Esophagus muscularis mucosa (tissue), 4 donors: ENCODE results near the gene CHST5. TPM values are rescaled to one million over a fixed set of nuclear protein-coding genes. Genes with fewer than 3 reads are reported as not detected.
"Not testable (repeated sequence)": the region's sequence is repeated elsewhere in the genome, so short reads cannot be mapped to it uniquely, and the experiment has no call there.

ENCODE experiments used
- DNase-seq: peaks from one replicate; pipeline ENCODE4 v3.0.0-alpha.2; 2017; ENCODE audit errors: extremely low spot score
- H3K27ac ChIP-seq, 4 donors: fragments of 200-600 bp; sonication (generic); replicated peaks in 1 of 4; 1 replicate in 3 of 4; 2 replicates in 1 of 4; pipeline ENCODE4 v1.5.1; 2016 to 2019; ENCODE audit warnings: mild to moderate bottlenecking in 1 of 4
- H3K27me3 ChIP-seq, 4 donors: fragments of 200-600 bp; sonication (generic); one replicate each; pipeline versions ENCODE4 v1.5.1 to v1.6.0; 2016 to 2019
- H3K36me3 ChIP-seq, 4 donors: fragments of 200-600 bp; sonication (generic); one replicate each; pipeline ENCODE4 v1.5.1; 2016 to 2019
- H3K4me1 ChIP-seq, 4 donors: fragments of 200-600 bp; sonication (generic); one replicate each; pipeline ENCODE4 v1.5.1; 2016 to 2019
- H3K4me3 ChIP-seq, 4 donors: fragments of 200-600 bp; sonication (generic); 1 replicate in 2 of 4; 2 replicates in 2 of 4; pipeline ENCODE4 v1.5.1; 2016 to 2019; ENCODE audit warnings: mild to moderate bottlenecking in 4 of 4, moderate library complexity in 1 of 4
- H3K9me3 ChIP-seq, 4 donors: fragments of 200-600 bp; sonication (generic); 1 replicate in 3 of 4; 2 replicates in 1 of 4; pipeline ENCODE4 v1.5.1; 2016 to 2019
- CTCF ChIP-seq, 3 experiments: fragments of 200-600 bp in 2 of 3; fragments of 450-650 bp in 1 of 3; sonication (generic) in 2 of 3; IDR thresholded peaks; one replicate each; pipeline ENCODE4 v1.5.1; 2017 to 2019; ENCODE audit warnings: antibody characterized with exemption in 3 of 3, mild to moderate bottlenecking in 2 of 3, moderate library complexity in 1 of 3
- EP300 ChIP-seq: sonication (generic); formaldehyde crosslinking; IDR thresholded peaks from one replicate; pipeline ENCODE4 v1.6.1; 2017; ENCODE audit warnings: antibody characterized with exemption
- POLR2A ChIP-seq: fragments of 450-650 bp; IDR thresholded peaks from one replicate; pipeline ENCODE4 v1.6.1; 2017; ENCODE audit warnings: antibody characterized with exemption, moderate library complexity, mild to moderate bottlenecking, low read depth
- POLR2AphosphoS5 ChIP-seq, 2 donors: sonication (generic); formaldehyde crosslinking; IDR thresholded peaks; one replicate each; pipeline ENCODE4 v1.6.1; 2017; ENCODE audit warnings: antibody characterized with exemption in 2 of 2
- WGBS: methylation state at CpG from one replicate; pipeline ENCODE4 v1.1.5; 2018; 5-methylcytosine and 5-hydroxymethylcytosine counted together
- intact Hi-C: fragments of 100-400 bp; cut with DNase I; formaldehyde crosslinking; loops from one replicate; pipeline ENCODE4 v1.15.1; 2023
- total RNA-seq, 4 donors: library from RNA; depleted of rRNA; stranded (reverse); fragments of >200 nt; gene quantifications; one replicate each; pipeline versions ENCODE4 v1.1.0 to v1.2.1, GENCODE V29; 2016

CHST5 gene
- total RNA-seq, 4 donors from 2014 or later, result not detected

DNA sequence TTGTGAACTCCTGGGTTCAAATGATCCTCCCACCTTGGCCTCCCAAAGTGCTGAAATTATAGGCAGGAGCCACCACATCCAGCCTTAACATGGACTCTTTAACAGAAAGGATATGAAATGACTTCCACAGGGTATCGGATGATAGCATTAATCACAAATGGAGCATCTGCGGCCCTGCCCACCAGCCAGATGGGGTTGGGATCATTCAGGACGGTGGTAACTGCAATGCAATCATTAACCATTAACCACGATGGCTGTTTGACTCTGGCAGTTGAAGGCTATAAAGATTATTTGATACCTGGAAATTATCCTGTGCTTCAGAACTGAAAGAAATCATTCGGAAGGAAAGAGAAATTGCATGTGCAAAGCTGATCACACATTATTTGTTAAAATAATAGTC, 5.3 kb upstream of the CHST5 start:
- no peaks in the 10 kb centered on the region for H3K27me3 ChIP-seq
- H3K27ac ChIP-seq, result no peak overlapping the region
- no peak for TF ChIP-seq POLR2A
- no peak for TF ChIP-seq POLR2AphosphoS5 (IDR thresholded peaks at IDR 0.05)
- no peak for TF ChIP-seq EP300
- no peak for TF ChIP-seq CTCF (IDR thresholded peaks at IDR 0.05)
- intact Hi-C loops, result no loop called here
- no peaks in the 10 kb centered on the region for H3K9me3 ChIP-seq
- no peaks in the 10 kb centered on the region for H3K4me1 ChIP-seq
- peaks cover 0 to 44% (median 9%) of the 10 kb centered on the region in 4 donors for H3K36me3 ChIP-seq
- no peak for DNase-seq
- no peak overlapping the region for H3K4me3 ChIP-seq
- 91% methylated on average over 5 of the region's 5 CpGs for WGBS

GRCh38 chr16:75538882-75539565, 3.1 kb upstream of the CHST5 start:
- H3K27me3 ChIP-seq, DNase-seq, H3K27ac ChIP-seq, H3K4me1 ChIP-seq, H3K4me3 ChIP-seq, H3K9me3 ChIP-seq, intact Hi-C loops: not testable (repeated sequence)
- WGBS, result 75% methylated on average over 9 of the region's 10 CpGs
- peaks cover 0 to 32% (median 6%) of the 10 kb centered on the region in 4 donors for H3K36me3 ChIP-seq

DNA sequence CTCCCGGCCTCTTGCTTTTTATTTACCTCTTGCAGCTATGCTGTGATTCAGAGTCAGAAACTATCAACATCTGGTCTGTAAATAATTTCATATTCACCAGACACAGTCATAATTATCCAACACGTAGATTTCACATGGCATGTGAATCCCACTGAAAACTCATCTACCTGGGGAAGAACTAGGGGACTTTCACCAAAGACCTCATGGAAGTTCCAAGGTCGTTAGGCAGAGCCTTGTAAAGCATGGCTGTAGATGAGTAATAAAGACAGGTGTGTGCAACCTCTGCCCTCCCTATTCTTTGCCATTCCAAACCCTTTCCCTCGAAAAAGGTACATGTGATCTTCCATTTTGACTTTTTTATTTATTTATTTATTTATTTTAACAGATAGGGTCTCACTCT, 1.9 kb upstream of the CHST5 start:
- H3K27me3 ChIP-seq, result no peaks in the 10 kb centered on the region
- WGBS, result 86% methylated on average over 4 of the region's 4 CpGs

GRCh38 chr16:75535211-75535843, 581 bp downstream of the CHST5 start:
- Histone ChIP-seq H3K27ac (no peak overlapping the region), H3K36me3 (peaks cover 0 to 2% (median 0%) of the 10 kb centered on the region in 4 donors), H3K4me1 (no peaks in the 10 kb centered on the region), H3K9me3 (no peaks in the 10 kb centered on the region), H3K4me3 (no peak overlapping the region), H3K27me3 (no peaks in the 10 kb centered on the region)
- DNase-seq, result no peak
- TF ChIP-seq EP300 (no peak), POLR2AphosphoS5 (IDR thresholded peaks at IDR 0.05) (no peak), POLR2A (no peak), CTCF (IDR thresholded peaks at IDR 0.05) (no peak)
- 66% methylated on average over 34 of the region's 34 CpGs for WGBS
- intact Hi-C loops, result no loop called here

More for the DNA sequence above, 1.9 kb upstream of the CHST5 start:
- Histone ChIP-seq H3K4me3 (no peak overlapping the region), H3K36me3 (peaks cover 0 to 24% (median 4%) of the 10 kb centered on the region in 4 donors), H3K4me1 (no peaks in the 10 kb centered on the region), H3K27ac (no peak overlapping the region), H3K9me3 (no peaks in the 10 kb centered on the region)
- no peak for DNase-seq
- TF ChIP-seq POLR2A (no peak), CTCF (IDR thresholded peaks at IDR 0.05) (no peak), POLR2AphosphoS5 (IDR thresholded peaks at IDR 0.05) (no peak), EP300 (no peak)
- intact Hi-C loops, result no loop called here

GRCh38 chr16:75534560-75535205, 1.2 kb downstream of the CHST5 start:
- Histone ChIP-seq H3K4me1 (no peaks in the 10 kb centered on the region), H3K27me3 (no peaks in the 10 kb centered on the region), H3K36me3 (no peaks in the 10 kb centered on the region), H3K4me3 (no peak overlapping the region), H3K27ac (no peak overlapping the region), H3K9me3 (no peaks in the 10 kb centered on the region)
- WGBS, result 89% methylated on average over 17 of the region's 19 CpGs
- DNase-seq, result no peak
- TF ChIP-seq POLR2A, result no peak
- TF ChIP-seq CTCF (IDR thresholded peaks at IDR 0.05), result no peak
- TF ChIP-seq POLR2AphosphoS5 (IDR thresholded peaks at IDR 0.05), result no peak
- TF ChIP-seq EP300, result no peak
- intact Hi-C loops, result no loop called here
